Measurements from ENCODE around the gene TMEM54. TPM values are rescaled to one million over a fixed set of nuclear protein-coding genes. Genes with fewer than 3 reads are reported as not detected.

The TMEM54 gene
- total and polyA plus RNA-seq, 2 experiments from 2014 or later: 24.8 to 64.7 TPM

GRCh38 chr1:32900371-32900955 lies 726 bp downstream of the TMEM54 start:
- WGBS (ENCODE audit: low lambda C conversion rate, missing lambda C conversion rate): 35% methylated on average over 22 of the region's 22 CpGs
- Histone ChIP-seq H4K20me1 (ENCODE audit: insufficient read depth, poor library complexity, severe bottlenecking) (no peaks in the 10 kb centered on the region), H3K9me3 (ENCODE audit: low read depth) (no peaks in the 10 kb centered on the region), H2AFZ (peak overlapping the region; percentile 90), H3K79me2 (no peaks in the 10 kb centered on the region), H3K9me2 (replicated peaks; ENCODE audit: insufficient read depth) (no peaks in the 10 kb centered on the region), H3K4me2 (peak overlapping the region; percentile 98), H3K36me3 (replicated peaks; ENCODE audit: insufficient read depth, low read depth) (no peaks in the 10 kb centered on the region), H3K27me3 (no peaks in the 10 kb centered on the region), H3K4me1 (ENCODE audit: insufficient read depth) (peaks cover 4% of the 10 kb centered on the region), H3K27ac (no peak overlapping the region), H3K4me3 (peak overlapping the region; percentile 67)
- TF ChIP-seq EZH2phosphoT487 (IDR thresholded peaks at IDR 0.05; ENCODE audit: low read depth, severe bottlenecking, unreplicated experiment) (no peak), CTCF (IDR thresholded peaks at IDR 0.05; ENCODE audit: poor library complexity) (no peak), EZH2 (IDR thresholded peaks at IDR 0.05; ENCODE audit: borderline replicate concordance) (no peak)
- no peak for DNase-seq (ENCODE audit: low spot score)

GRCh38 chr1:32899586-32900296 lies 1.4 kb downstream of the TMEM54 start:
- no peak overlapping the region for H2AFZ ChIP-seq
- H3K27me3 ChIP-seq: no peaks in the 10 kb centered on the region
- H3K4me3 ChIP-seq: no peak overlapping the region
- no peaks in the 10 kb centered on the region for H4K20me1 ChIP-seq (ENCODE audit: insufficient read depth, poor library complexity, severe bottlenecking)
- peaks cover 4% of the 10 kb centered on the region for H3K4me1 ChIP-seq (ENCODE audit: insufficient read depth)
- DNase-seq (ENCODE audit: low spot score): no peak
- H3K36me3 ChIP-seq (replicated peaks; ENCODE audit: insufficient read depth, low read depth): no peaks in the 10 kb centered on the region
- TF ChIP-seq EZH2phosphoT487 (IDR thresholded peaks at IDR 0.05; ENCODE audit: low read depth, severe bottlenecking, unreplicated experiment) (no peak), CTCF (IDR thresholded peaks at IDR 0.05; ENCODE audit: poor library complexity) (no peak), EZH2 (IDR thresholded peaks at IDR 0.05; ENCODE audit: borderline replicate concordance) (no peak)
- peak overlapping the region; percentile 98 for H3K4me2 ChIP-seq
- H3K9me2 ChIP-seq (replicated peaks; ENCODE audit: insufficient read depth): no peaks in the 10 kb centered on the region
- no peaks in the 10 kb centered on the region for H3K79me2 ChIP-seq
- no peak overlapping the region for H3K27ac ChIP-seq
- no peaks in the 10 kb centered on the region for H3K9me3 ChIP-seq (ENCODE audit: low read depth)
- WGBS (ENCODE audit: low lambda C conversion rate, missing lambda C conversion rate): 86% methylated on average over 7 of the region's 7 CpGs

- H4K20me1 ChIP-seq (ENCODE audit: insufficient read depth, poor library complexity, severe bottlenecking): no peaks in the 10 kb centered on the region
- H3K79me2 ChIP-seq: no peaks in the 10 kb centered on the region
- TF ChIP-seq EZH2phosphoT487 (IDR thresholded peaks at IDR 0.05; ENCODE audit: low read depth, severe bottlenecking, unreplicated experiment) (no peak), EZH2 (IDR thresholded peaks at IDR 0.05; ENCODE audit: borderline replicate concordance) (no peak), CTCF (IDR thresholded peaks at IDR 0.05; ENCODE audit: poor library complexity) (no peak)
- DNase-seq (ENCODE audit: low spot score): no peak
- no peak overlapping the region for H3K4me2 ChIP-seq
- H3K4me3 ChIP-seq: no peak overlapping the region
- H3K27ac ChIP-seq: no peak overlapping the region
- H2AFZ ChIP-seq: no peak overlapping the region
- no peaks in the 10 kb centered on the region for H3K9me3 ChIP-seq (ENCODE audit: low read depth)
- H3K27me3 ChIP-seq: no peaks in the 10 kb centered on the region
- H3K9me2 ChIP-seq (replicated peaks; ENCODE audit: insufficient read depth): no peaks in the 10 kb centered on the region
- WGBS (ENCODE audit: low lambda C conversion rate, missing lambda C conversion rate): 86% methylated on average over 3 of the region's 3 CpGs
- H3K4me1 ChIP-seq (ENCODE audit: insufficient read depth): peaks cover 8% of the 10 kb centered on the region
- H3K36me3 ChIP-seq (replicated peaks; ENCODE audit: insufficient read depth, low read depth): no peaks in the 10 kb centered on the region
Observed at GRCh38 chr1:32898958-32899357, 2.2 kb downstream of the TMEM54 start.
